ENCODE data around the gene RPS18.

Gene RPS18

DNA sequence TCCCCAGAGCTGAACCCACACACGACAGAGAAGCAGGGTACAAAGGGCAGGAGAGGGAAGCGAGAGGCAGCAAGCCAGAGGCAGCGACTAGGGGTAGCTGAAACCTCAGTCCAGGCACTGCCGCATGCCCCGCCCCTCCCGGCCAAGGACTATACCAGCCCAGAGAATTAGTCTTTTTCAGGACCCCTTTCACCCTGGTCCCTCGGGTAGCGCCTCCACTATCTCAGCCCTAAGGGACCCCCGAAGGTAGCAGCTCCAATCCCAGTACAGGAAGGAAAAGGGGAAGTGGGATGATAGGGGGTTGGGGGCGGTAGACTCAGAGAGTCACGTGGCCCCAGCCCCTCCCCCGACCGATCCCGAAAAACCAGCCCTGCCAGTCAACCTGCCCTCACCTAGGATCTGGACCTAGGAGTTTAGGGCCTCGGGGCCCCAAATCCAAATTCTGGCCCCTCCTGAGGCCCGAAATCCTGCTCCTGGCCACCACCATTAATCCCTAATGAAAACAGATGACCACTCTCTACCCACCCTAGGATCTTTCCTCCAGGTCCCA lies 25.6 kb downstream of the RPS18 start:
- H2AFZ ChIP-seq (ENCODE audit: low read depth, low read length, severe bottlenecking) = no peak overlapping the region
- peaks cover 26% of the 10 kb centered on the region for H3F3A ChIP-seq (ENCODE audit: insufficient read depth)
- H3K9me3 ChIP-seq (ENCODE audit: insufficient read depth, low read length) = no peaks in the 10 kb centered on the region
- H4K20me1 ChIP-seq (ENCODE audit: low read depth, low read length) = no peaks in the 10 kb centered on the region
- H3K4me3 ChIP-seq (ENCODE audit: insufficient read depth, low read length, poor library complexity, severe bottlenecking) = peak overlapping the region; percentile 36
- no peaks in the 10 kb centered on the region for H3K27me3 ChIP-seq (ENCODE audit: low read length)
- H3K36me3 ChIP-seq (ENCODE audit: low read length) = no peaks in the 10 kb centered on the region
- TF ChIP-seq EZH2phosphoT487 (conservative IDR thresholded peaks at IDR 0.05; ENCODE audit: low read length) = no peak
- TF ChIP-seq, protein P1, sequence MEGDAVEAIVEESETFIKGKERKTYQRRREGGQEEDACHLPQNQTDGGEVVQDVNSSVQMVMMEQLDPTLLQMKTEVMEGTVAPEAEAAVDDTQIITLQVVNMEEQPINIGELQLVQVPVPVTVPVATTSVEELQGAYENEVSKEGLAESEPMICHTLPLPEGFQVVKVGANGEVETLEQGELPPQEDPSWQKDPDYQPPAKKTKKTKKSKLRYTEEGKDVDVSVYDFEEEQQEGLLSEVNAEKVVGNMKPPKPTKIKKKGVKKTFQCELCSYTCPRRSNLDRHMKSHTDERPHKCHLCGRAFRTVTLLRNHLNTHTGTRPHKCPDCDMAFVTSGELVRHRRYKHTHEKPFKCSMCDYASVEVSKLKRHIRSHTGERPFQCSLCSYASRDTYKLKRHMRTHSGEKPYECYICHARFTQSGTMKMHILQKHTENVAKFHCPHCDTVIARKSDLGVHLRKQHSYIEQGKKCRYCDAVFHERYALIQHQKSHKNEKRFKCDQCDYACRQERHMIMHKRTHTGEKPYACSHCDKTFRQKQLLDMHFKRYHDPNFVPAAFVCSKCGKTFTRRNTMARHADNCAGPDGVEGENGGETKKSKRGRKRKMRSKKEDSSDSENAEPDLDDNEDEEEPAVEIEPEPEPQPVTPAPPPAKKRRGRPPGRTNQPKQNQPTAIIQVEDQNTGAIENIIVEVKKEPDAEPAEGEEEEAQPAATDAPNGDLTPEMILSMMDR (IDR thresholded peaks at IDR 0.05; ENCODE audit: insufficient read depth, low read length, poor library complexity, severe bottlenecking) = no peak
- no peaks in the 10 kb centered on the region for H3K9me2 ChIP-seq (replicated peaks; ENCODE audit: insufficient read depth, low read length)
- H3K4me2 ChIP-seq (ENCODE audit: low read depth, low read length, poor library complexity, severe bottlenecking) = peak overlapping the region; percentile 90
- H3K27ac ChIP-seq (ENCODE audit: low read depth, low read length) = peak overlapping the region; percentile 42
- H3K79me2 ChIP-seq (ENCODE audit: insufficient read depth, low read length) = peaks cover 20% of the 10 kb centered on the region
- H3K9ac ChIP-seq (ENCODE audit: low read length) = peak overlapping the region; percentile 96; the same call in 1 of the 2 replicates

DNA sequence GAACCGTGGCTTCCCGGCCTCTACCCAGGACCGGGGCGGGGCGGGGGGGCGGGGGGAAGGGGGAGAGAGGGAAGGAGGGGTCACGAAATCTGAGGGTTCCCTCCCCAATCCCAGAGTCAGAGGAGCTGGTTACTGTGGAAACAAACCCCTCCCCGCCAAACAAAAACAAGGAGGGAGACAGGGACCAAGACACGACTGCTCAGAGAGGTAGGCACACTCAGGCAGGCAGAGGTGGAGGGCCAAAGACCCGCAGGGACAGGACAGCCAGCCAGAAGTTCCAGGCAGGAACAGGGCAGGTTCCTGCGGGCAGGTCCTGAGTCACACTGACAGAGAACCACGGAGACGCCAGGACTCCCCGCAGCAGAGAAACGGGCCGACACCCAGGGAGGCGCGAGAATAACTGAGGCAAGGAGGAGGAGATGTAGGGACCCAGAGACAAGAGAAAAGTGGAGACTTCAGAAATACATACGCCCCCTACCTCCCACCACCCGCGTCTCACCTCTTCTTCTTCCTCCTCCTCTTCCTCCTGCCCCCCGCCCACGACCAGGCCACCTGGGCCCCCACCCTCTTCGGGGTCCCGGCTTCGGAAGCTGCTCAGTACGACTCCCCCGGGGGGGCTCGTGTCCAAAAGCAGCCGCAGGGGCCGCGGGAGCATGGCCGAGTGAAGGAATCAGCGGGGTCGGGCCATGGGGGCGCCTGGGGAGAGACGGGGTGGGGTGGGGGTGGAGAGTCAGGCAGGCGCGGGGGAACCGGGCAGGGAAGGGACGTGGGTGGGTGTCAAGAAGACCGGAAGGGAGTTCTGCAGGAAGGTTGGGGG lies 26.3 kb downstream of the RPS18 start:
- peak overlapping the region; percentile 89 for H3K27ac ChIP-seq (ENCODE audit: low read depth, low read length)
- peaks cover 24% of the 10 kb centered on the region for H3F3A ChIP-seq (ENCODE audit: insufficient read depth)
- H3K9me3 ChIP-seq (ENCODE audit: insufficient read depth, low read length) = no peaks in the 10 kb centered on the region
- H3K79me2 ChIP-seq (ENCODE audit: insufficient read depth, low read length) = peaks cover 20% of the 10 kb centered on the region
- TF ChIP-seq, protein P1 (IDR thresholded peaks at IDR 0.05; ENCODE audit: insufficient read depth, low read length, poor library complexity, severe bottlenecking) = peak; percentile 52
- no peak for TF ChIP-seq EZH2phosphoT487 (conservative IDR thresholded peaks at IDR 0.05; ENCODE audit: low read length)
- H3K36me3 ChIP-seq (ENCODE audit: low read length) = no peaks in the 10 kb centered on the region; the same call in 1 of the 2 replicates
- peak overlapping the region; percentile 90 for H3K4me2 ChIP-seq (ENCODE audit: low read depth, low read length, poor library complexity, severe bottlenecking)
- peak overlapping the region; percentile 96 for H3K9ac ChIP-seq (ENCODE audit: low read length)
- H4K20me1 ChIP-seq (ENCODE audit: low read depth, low read length) = no peaks in the 10 kb centered on the region
- H3K9me2 ChIP-seq (replicated peaks; ENCODE audit: insufficient read depth, low read length) = no peaks in the 10 kb centered on the region
- no peaks in the 10 kb centered on the region for H3K27me3 ChIP-seq (ENCODE audit: low read length)
- peak overlapping the region; percentile 56 for H2AFZ ChIP-seq (ENCODE audit: low read depth, low read length, severe bottlenecking)
- H3K4me3 ChIP-seq (ENCODE audit: insufficient read depth, low read length, poor library complexity, severe bottlenecking) = peak overlapping the region; percentile 97

DNA sequence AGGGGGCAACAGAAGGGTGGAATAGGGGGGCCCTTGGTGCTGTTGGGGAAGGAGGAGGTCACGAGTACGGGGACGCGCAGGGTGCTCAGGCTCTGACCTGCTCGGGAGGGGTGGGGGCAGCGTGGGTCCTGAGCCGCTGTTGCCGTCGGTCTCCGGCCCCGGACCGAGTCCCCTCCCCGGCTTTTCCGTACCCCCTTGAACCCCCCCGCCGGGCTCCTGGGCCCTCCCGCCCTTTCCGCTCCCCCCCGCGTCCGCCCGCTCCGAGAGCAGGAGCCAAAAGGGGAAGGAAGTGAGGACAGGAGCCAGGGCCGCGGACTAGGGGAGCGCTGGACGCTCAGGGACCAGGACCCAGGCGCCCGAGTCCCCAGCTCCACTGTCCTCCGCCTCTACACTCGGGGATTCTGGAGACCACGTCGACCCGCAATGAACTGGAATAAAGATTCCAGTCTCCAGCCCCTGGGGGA lies 26.9 kb downstream of the RPS18 start, which contains the start of gene RGL2:
Gene RGL2, minus strand, starts transcription at position 170 of the 464 bp plus-strand sequence. CDS start 332 bp downstream, outside the sequence.
- Histone ChIP-seq H3K36me3 (ENCODE audit: low read length) (peaks cover 4% of the 10 kb centered on the region; the same call in 1 of the 2 replicates), H3K79me2 (ENCODE audit: insufficient read depth, low read length) (peaks cover 20% of the 10 kb centered on the region), H3K4me3 (ENCODE audit: insufficient read depth, low read length, poor library complexity, severe bottlenecking) (peak within 1 kb of the TSS; percentile 97), H3K9me3 (ENCODE audit: insufficient read depth, low read length) (no peaks in the 10 kb centered on the region), H3K27me3 (ENCODE audit: low read length) (no peaks in the 10 kb centered on the region), H3K9me2 (replicated peaks; ENCODE audit: insufficient read depth, low read length) (no peaks in the 10 kb centered on the region), H3K9ac (ENCODE audit: low read length) (peak within 1 kb of the TSS; percentile 96), H3K27ac (ENCODE audit: low read depth, low read length) (peak within 1 kb of the TSS; percentile 89), H2AFZ (ENCODE audit: low read depth, low read length, severe bottlenecking) (peak within 1 kb of the TSS; percentile 56), H4K20me1 (ENCODE audit: low read depth, low read length) (no peaks in the 10 kb centered on the region), H3K4me2 (ENCODE audit: low read depth, low read length, poor library complexity, severe bottlenecking) (peak within 1 kb of the TSS; percentile 90), H3F3A (ENCODE audit: insufficient read depth) (peaks cover 27% of the 10 kb centered on the region)
- TF ChIP-seq EZH2phosphoT487 (conservative IDR thresholded peaks at IDR 0.05; ENCODE audit: low read length) = no peak
- TF ChIP-seq, protein P1 (IDR thresholded peaks at IDR 0.05; ENCODE audit: insufficient read depth, low read length, poor library complexity, severe bottlenecking) = no peak

Measured in SU-DHL-6 (cell line).